Endothelial cell of umbilical vein (primary cell): ENCODE results near the gene C17orf114.

Source experiments
- BruUV-seq: library from RNA; stranded (reverse); fragments of 400-500 nt; replicated peaks from 2 replicates; lab custom pipeline; 2021; lab: Mats Ljungman, UMichigan
- CTCF ChIA-PET: fragments of 300-600, 350-600 bp; sonication (Branson Sonifier 250); formaldehyde crosslinking; loops from one replicate; lab custom pipeline; 2021; ENCODE audit warnings: antibody characterized with exemption, inconsistent platforms; lab: Charles Lee
- POLR2A ChIA-PET: fragments of 300-600, 350-600 bp; sonication (Branson Sonifier 250); formaldehyde crosslinking; loops from one replicate; lab custom pipeline; 2021; ENCODE audit warnings: antibody characterized with exemption, inconsistent platforms; lab: Charles Lee
- DNase-seq: peaks from one replicate; pipeline ENCODE4 v3.0.0-alpha.2; 2011; ENCODE audit warnings: low read depth, low spot score
- FAIRE-seq: peaks from 2 replicates; lab custom pipeline; 2011; peaks lifted over from hg19 to GRCh38; lab: Jason Lieb, UNC
- H2AFZ ChIP-seq: 2 replicates; pipeline ENCODE4 v1.6.0; 2012; ENCODE audit warnings: low read depth, low read length, control low read depth, inconsistent platforms
- H3K27ac ChIP-seq: 2 replicates; pipeline ENCODE4 v1.5.1; 2011; ENCODE audit warnings: low read depth, mild to moderate bottlenecking, control low read depth, low read length, moderate library complexity; ENCODE audit not compliant: insufficient read depth
- H3K27me3 ChIP-seq, 2 experiments: 2 replicates each; pipeline versions ENCODE4 v1.6.0 to v1.6.1; 2011; ENCODE audit warnings: low read length in 2 of 2, mixed read lengths in 1 of 2; ENCODE audit not compliant: control insufficient read depth in 2 of 2, insufficient read depth in 2 of 2
- H3K36me3 ChIP-seq, 2 experiments: 2 replicates in 1 of 2; 3 replicates in 1 of 2; pipeline ENCODE4 v1.5.1; 2011; ENCODE audit warnings: low read length in 2 of 2, mild to moderate bottlenecking in 1 of 2, moderate library complexity in 1 of 2; ENCODE audit not compliant: control insufficient read depth in 2 of 2, insufficient read depth in 2 of 2; ENCODE audit errors: extremely low read depth in 1 of 2
- H3K4me1 ChIP-seq: 3 replicates; pipeline ENCODE4 v1.5.1; 2011; ENCODE audit warnings: mild to moderate bottlenecking, low read length; ENCODE audit not compliant: control insufficient read depth, insufficient read depth; ENCODE audit errors: extremely low read depth
- H3K4me2 ChIP-seq: 2 replicates; pipeline ENCODE4 v1.6.1; 2011; ENCODE audit warnings: low read length, control low read depth, mixed read lengths; ENCODE audit not compliant: insufficient read depth
- H3K4me3 ChIP-seq, 3 experiments: fragments of 200-600 bp in 1 of 3; sonication (generic), shearing (Covaris generic) in 1 of 3; replicated peaks in 1 of 3; 2 replicates each; pipeline ENCODE4 v1.5.1; 2011 to 2016; ENCODE audit warnings: control low read depth in 3 of 3, low read length in 3 of 3, mild to moderate bottlenecking in 2 of 3, inconsistent platforms in 1 of 3, low read depth in 1 of 3, moderate library complexity in 1 of 3; ENCODE audit not compliant: insufficient read depth in 1 of 3
- H3K79me2 ChIP-seq: 2 replicates; pipeline ENCODE4 v1.6.0; 2012; ENCODE audit warnings: low read length, inconsistent platforms; ENCODE audit not compliant: control insufficient read depth, insufficient read depth
- H3K9ac ChIP-seq: replicated peaks from 2 replicates; pipeline ENCODE3; 2011; ENCODE audit warnings: low read length, control low read depth; ENCODE audit not compliant: insufficient read depth; ENCODE audit errors: extremely low read depth
- H3K9me1 ChIP-seq: replicated peaks from 3 replicates; pipeline ENCODE4 v1.6.0; 2011; ENCODE audit warnings: mild to moderate bottlenecking, low read length; ENCODE audit not compliant: control insufficient read depth, insufficient read depth; ENCODE audit errors: extremely low read depth
- H3K9me3 ChIP-seq: replicated peaks from 2 replicates; pipeline ENCODE4 v1.5.1; 2012; ENCODE audit warnings: low read length, inconsistent platforms; ENCODE audit not compliant: control insufficient read depth, insufficient read depth
- H4K20me1 ChIP-seq: replicated peaks from 2 replicates; pipeline ENCODE3; 2011; ENCODE audit warnings: mild to moderate bottlenecking, low read length; ENCODE audit not compliant: control insufficient read depth, insufficient read depth; ENCODE audit errors: extremely low read depth
- EZH2 ChIP-seq: IDR thresholded peaks from 2 replicates; pipeline ENCODE4 v1.6.1; 2012; ENCODE audit warnings: borderline replicate concordance, low read depth, mild to moderate bottlenecking, moderate library complexity, low read length, inconsistent platforms; ENCODE audit not compliant: severe bottlenecking
- FOS ChIP-seq: IDR thresholded peaks from 2 replicates; pipeline ENCODE4 v1.6.1; 2011; ENCODE audit warnings: mild to moderate bottlenecking, low read length, moderate library complexity, borderline replicate concordance; ENCODE audit not compliant: insufficient read depth
- GATA2 ChIP-seq: IDR thresholded peaks from 2 replicates; pipeline ENCODE4 v1.7.0; 2011; ENCODE audit warnings: low read depth, mild to moderate bottlenecking, moderate library complexity, mixed read lengths, low read length; ENCODE audit not compliant: insufficient read length, insufficient read depth
- JUN ChIP-seq: IDR thresholded peaks from 2 replicates; pipeline ENCODE4 v1.6.1; 2011; ENCODE audit warnings: borderline replicate concordance, low read depth; ENCODE audit not compliant: insufficient read length, insufficient read depth
- MYC ChIP-seq: IDR thresholded peaks from one replicate; pipeline ENCODE4 v1.6.1; 2011; ENCODE audit warnings: mild to moderate bottlenecking, low read depth, low read length
- POLR2A ChIP-seq: IDR thresholded peaks from 2 replicates; pipeline ENCODE4 v1.6.1; 2012; ENCODE audit warnings: low read depth, mild to moderate bottlenecking, control low read depth, low read length
- POLR2AphosphoS5 ChIP-seq: IDR thresholded peaks from 2 replicates; pipeline ENCODE4 v1.6.1; 2012; ENCODE audit warnings: low read depth, mild to moderate bottlenecking, control low read depth, low read length, moderate library complexity; ENCODE audit not compliant: insufficient read depth
- dilution Hi-C: fragments of 300-500 bp; cut with MboI; formaldehyde crosslinking; loops from one replicate; pipeline ENCODE4 v1.15.0; 2019; ENCODE audit warnings: low sequenced_read_pairs; ENCODE audit not compliant: extremely low pct_ligation_motif_present
- intact Hi-C: fragments of 100-400 bp; cut with micrococcal nuclease; formaldehyde crosslinking; loops from one replicate; pipeline ENCODE4 v1.10.0; 2022
- TF ChIP-seq, protein P1 (sequence below), 2 donors: IDR thresholded peaks; 1 replicate in 1 of 2; 2 replicates in 1 of 2; pipeline ENCODE4 v1.5.1; 2011; ENCODE audit warnings: low read length in 2 of 2, mild to moderate bottlenecking in 2 of 2, moderate library complexity in 2 of 2, control low read depth in 1 of 2, inconsistent platforms in 1 of 2, low read depth in 1 of 2; ENCODE audit not compliant: insufficient read depth in 1 of 2; ENCODE audit errors: extremely low read depth in 1 of 2
- TF ChIP-seq, protein P2 (sequence below): IDR thresholded peaks from 2 replicates; pipeline ENCODE4 v1.6.1; 2011; ENCODE audit not compliant: insufficient read depth, insufficient read length

C17orf114 gene

DNA sequence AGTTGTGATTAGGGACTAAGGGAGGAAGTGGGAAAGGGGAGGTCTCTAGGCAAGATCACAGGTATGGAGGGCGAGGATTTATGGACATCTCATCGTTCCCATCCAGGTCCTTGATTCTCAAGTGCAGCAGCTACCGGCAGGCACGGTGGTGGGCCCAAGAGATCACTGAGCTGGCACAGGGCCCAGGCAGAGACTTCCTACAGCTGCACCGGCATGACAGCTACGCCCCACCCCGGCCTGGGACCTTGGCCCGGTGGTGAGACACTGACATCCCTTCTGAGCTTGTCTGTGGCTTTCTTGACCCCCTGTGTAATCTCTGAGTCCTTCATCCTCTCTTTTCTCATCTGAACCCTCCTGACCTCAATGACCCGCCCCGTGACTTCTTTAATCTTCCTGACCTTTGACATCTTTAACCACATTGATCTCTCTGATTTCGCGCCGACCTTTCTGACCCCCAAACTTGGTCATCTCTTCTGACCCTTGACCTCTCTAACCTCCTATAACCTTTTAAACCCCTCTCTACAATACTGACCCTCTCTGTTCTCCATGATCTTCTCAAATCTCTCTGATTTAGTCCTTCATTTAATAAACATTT lies 8.7 kb upstream of the C17orf114 start:
- POLR2A ChIA-PET: no interaction called here
- DNase-seq (no peak), FAIRE-seq (no peak)
- no peak overlapping the region for H3K9ac ChIP-seq
- no peak overlapping the region for H2AFZ ChIP-seq
- no peaks in the 10 kb centered on the region for H3K9me1 ChIP-seq
- CTCF ChIA-PET: no interaction called here
- H3K79me2 ChIP-seq: no peaks in the 10 kb centered on the region
- no peak overlapping the region for H3K4me3 ChIP-seq
- no peaks in the 10 kb centered on the region for H4K20me1 ChIP-seq
- intact Hi-C loops: no loop called here
- H3K27ac ChIP-seq: no peak overlapping the region
- H3K4me2 ChIP-seq: no peak overlapping the region
- H3K27me3 ChIP-seq: no peaks in the 10 kb centered on the region
- dilution Hi-C loops: no loop called here
- H3K4me1 ChIP-seq: peaks cover 11% of the 10 kb centered on the region
- H3K36me3 ChIP-seq: peaks cover 2 to 10% of the 10 kb centered on the region in 2 experiments
- H3K9me3 ChIP-seq: no peaks in the 10 kb centered on the region
- TF ChIP-seq MYC (no peak), JUN (no peak)
- BruUV-seq: no TSS peak

DNA sequence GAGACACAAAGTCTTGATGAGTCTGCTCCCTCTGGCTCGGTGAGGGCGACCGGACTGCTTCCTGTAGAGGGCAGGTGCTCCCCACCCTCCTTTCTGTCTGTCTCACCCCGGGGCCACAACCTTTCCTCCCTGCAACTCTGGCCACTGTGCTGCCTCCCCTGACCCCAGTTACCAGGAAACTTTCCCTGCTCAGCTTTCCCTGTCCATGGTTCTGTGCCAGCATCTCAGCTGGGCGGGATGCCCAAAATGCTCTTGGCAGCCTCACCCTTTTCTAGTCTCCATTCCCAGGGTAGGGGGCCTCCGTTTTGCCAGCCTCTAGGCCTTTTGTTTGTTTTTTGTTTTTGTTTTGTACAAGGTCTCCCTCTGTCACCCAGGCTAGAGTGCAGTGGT lies 6.2 kb upstream of the C17orf114 start:
- no TSS peak for BruUV-seq
- dilution Hi-C loops (no loop called here), intact Hi-C loops (no loop called here)
- CTCF ChIA-PET: interaction anchor here (1.1 to 3.2 kb wide), 2 partner anchors 18 to 73 kb away, joined by 5 to 12 read pairs; no protein-coding TSS in a partner anchor
- DNase-seq: no peak
- no peaks in the 10 kb centered on the region for H3K27me3 ChIP-seq
- no peak overlapping the region for H3K4me2 ChIP-seq
- FAIRE-seq: peak; percentile 8
- no peaks in the 10 kb centered on the region for H3K79me2 ChIP-seq
- H3K27ac ChIP-seq: no peak overlapping the region
- no peaks in the 10 kb centered on the region for H4K20me1 ChIP-seq
- peaks cover 11% of the 10 kb centered on the region for H3K4me1 ChIP-seq
- POLR2A ChIA-PET: no interaction called here
- no peak overlapping the region for H2AFZ ChIP-seq
- H3K9ac ChIP-seq: no peak overlapping the region
- peaks cover 2 to 9% of the 10 kb centered on the region in 2 experiments for H3K36me3 ChIP-seq
- no peaks in the 10 kb centered on the region for H3K9me3 ChIP-seq
- TF ChIP-seq JUN: no peak
- TF ChIP-seq, protein P1, sequence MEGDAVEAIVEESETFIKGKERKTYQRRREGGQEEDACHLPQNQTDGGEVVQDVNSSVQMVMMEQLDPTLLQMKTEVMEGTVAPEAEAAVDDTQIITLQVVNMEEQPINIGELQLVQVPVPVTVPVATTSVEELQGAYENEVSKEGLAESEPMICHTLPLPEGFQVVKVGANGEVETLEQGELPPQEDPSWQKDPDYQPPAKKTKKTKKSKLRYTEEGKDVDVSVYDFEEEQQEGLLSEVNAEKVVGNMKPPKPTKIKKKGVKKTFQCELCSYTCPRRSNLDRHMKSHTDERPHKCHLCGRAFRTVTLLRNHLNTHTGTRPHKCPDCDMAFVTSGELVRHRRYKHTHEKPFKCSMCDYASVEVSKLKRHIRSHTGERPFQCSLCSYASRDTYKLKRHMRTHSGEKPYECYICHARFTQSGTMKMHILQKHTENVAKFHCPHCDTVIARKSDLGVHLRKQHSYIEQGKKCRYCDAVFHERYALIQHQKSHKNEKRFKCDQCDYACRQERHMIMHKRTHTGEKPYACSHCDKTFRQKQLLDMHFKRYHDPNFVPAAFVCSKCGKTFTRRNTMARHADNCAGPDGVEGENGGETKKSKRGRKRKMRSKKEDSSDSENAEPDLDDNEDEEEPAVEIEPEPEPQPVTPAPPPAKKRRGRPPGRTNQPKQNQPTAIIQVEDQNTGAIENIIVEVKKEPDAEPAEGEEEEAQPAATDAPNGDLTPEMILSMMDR (IDR thresholded peaks at IDR 0.05; ENCODE audit: extremely low read depth in 1 of 2, insufficient read depth in 1 of 2, low read depth in 1 of 2, low read length in 2 of 2): no peak
- TF ChIP-seq MYC: no peak
- TF ChIP-seq EZH2: no peak
- TF ChIP-seq FOS: no peak
- TF ChIP-seq, protein P2, sequence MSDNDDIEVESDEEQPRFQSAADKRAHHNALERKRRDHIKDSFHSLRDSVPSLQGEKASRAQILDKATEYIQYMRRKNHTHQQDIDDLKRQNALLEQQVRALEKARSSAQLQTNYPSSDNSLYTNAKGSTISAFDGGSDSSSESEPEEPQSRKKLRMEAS: no peak
- no peak for TF ChIP-seq GATA2
- TF ChIP-seq POLR2AphosphoS5: no peak
- no peak for TF ChIP-seq POLR2A
- no peaks in the 10 kb centered on the region for H3K9me1 ChIP-seq
- H3K4me3 ChIP-seq: no peak overlapping the region
